HEK293 (cell line): Measurements from ENCODE around the gene SPTBN1.

Experiments
- ATF2 ChIP-seq: fragments of 450-650 bp; formaldehyde crosslinking; IDR thresholded peaks from 2 replicates; pipeline ENCODE4 v1.5.1; 2016; ENCODE audit warnings: missing biosample characterization, missing genetic modification characterization, low read depth
- CTCF ChIP-seq: fragments of 450-650 bp; formaldehyde crosslinking; IDR thresholded peaks from 2 replicates; pipeline ENCODE4 v1.5.1; 2016; ENCODE audit warnings: missing biosample characterization, missing genetic modification characterization
- ZNF335 ChIP-seq: fragments of 450-650 bp; formaldehyde crosslinking; conservative IDR thresholded peaks from 2 replicates; pipeline ENCODE4 v1.5.1; 2016; ENCODE audit warnings: missing biosample characterization, missing genetic modification characterization

GRCh38 chr2:54649191-54649590 lies 193.1 kb downstream of the SPTBN1 start:
- TF ChIP-seq ATF2 (no peak), CTCF (tag by site-specific recombination) (no peak), ZNF335 (tag by site-specific recombination) (no peak)
